Measurements from ENCODE around the gene TRIM44. TPM values are rescaled to one million over a fixed set of nuclear protein-coding genes. Genes with fewer than 3 reads are reported as not detected.

The TRIM44 gene
- total and polyA plus RNA-seq, 10 of the 15 experiments (the other 5 are each of a cell fraction or from before 2014, with no cell fraction given) = 6.7 to 93.0 (median 27.6) TPM

GRCh38 chr11:35862666-35863065 lies 200.1 kb downstream of the TRIM44 start:
- TF ChIP-seq MXI1 (IDR thresholded peaks at IDR 0.05; ENCODE audit: low read depth, low read length) (no peak), ZNF384 (IDR thresholded peaks at IDR 0.05; ENCODE audit: borderline replicate concordance, low read depth, low read length) (no peak), MTA2 (IDR thresholded peaks at IDR 0.05; ENCODE audit: low read depth) (no peak), PML (IDR thresholded peaks at IDR 0.05; ENCODE audit: low read length) (no peak), STAT3 (IDR thresholded peaks at IDR 0.05; ENCODE audit: low read depth, low read length) (no peak), STAT1 (conservative IDR thresholded peaks at IDR 0.05) (no peak), TBL1XR1 (IDR thresholded peaks at IDR 0.05; ENCODE audit: low read depth, low read length) (no peak), REST (IDR thresholded peaks at IDR 0.05; ENCODE audit: low read depth, low read length) (no peak), ZBTB4 (CRISPR knock-in tag; IDR thresholded peaks at IDR 0.05) (no peak), ZZZ3 (IDR thresholded peaks at IDR 0.05; ENCODE audit: control insufficient read depth, insufficient read length, low read depth) (no peak)
- TF ChIP-seq, protein P1, sequence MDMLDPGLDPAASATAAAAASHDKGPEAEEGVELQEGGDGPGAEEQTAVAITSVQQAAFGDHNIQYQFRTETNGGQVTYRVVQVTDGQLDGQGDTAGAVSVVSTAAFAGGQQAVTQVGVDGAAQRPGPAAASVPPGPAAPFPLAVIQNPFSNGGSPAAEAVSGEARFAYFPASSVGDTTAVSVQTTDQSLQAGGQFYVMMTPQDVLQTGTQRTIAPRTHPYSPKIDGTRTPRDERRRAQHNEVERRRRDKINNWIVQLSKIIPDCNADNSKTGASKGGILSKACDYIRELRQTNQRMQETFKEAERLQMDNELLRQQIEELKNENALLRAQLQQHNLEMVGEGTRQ (IDR thresholded peaks at IDR 0.05; ENCODE audit: borderline replicate concordance, low read depth, low read length) = no peak
- TF ChIP-seq, protein P2, sequence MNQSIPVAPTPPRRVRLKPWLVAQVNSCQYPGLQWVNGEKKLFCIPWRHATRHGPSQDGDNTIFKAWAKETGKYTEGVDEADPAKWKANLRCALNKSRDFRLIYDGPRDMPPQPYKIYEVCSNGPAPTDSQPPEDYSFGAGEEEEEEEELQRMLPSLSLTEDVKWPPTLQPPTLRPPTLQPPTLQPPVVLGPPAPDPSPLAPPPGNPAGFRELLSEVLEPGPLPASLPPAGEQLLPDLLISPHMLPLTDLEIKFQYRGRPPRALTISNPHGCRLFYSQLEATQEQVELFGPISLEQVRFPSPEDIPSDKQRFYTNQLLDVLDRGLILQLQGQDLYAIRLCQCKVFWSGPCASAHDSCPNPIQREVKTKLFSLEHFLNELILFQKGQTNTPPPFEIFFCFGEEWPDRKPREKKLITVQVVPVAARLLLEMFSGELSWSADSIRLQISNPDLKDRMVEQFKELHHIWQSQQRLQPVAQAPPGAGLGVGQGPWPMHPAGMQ (IDR thresholded peaks at IDR 0.05; ENCODE audit: borderline replicate concordance) = no peak
- TF ChIP-seq, protein P3, sequence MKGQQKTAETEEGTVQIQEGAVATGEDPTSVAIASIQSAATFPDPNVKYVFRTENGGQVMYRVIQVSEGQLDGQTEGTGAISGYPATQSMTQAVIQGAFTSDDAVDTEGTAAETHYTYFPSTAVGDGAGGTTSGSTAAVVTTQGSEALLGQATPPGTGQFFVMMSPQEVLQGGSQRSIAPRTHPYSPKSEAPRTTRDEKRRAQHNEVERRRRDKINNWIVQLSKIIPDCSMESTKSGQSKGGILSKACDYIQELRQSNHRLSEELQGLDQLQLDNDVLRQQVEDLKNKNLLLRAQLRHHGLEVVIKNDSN (IDR thresholded peaks at IDR 0.05; ENCODE audit: borderline replicate concordance, extremely low read length, insufficient read depth, low read depth, low read length) = no peak
- BruUV-seq (replicated peaks) = no TSS peak
- in situ Hi-C loops (cut with MboI) = no loop called here
- Histone ChIP-seq H3K79me2 (ENCODE audit: control insufficient read depth, insufficient read depth, low read length) (no peaks in the 10 kb centered on the region), H3K9ac (ENCODE audit: control insufficient read depth, insufficient read depth, low read length) (no peak overlapping the region), H3K27me3 (replicated peaks in 1 of 2; ENCODE audit: control insufficient read depth in 2 of 2, insufficient read depth in 2 of 2, low read length in 1 of 2) (no peaks in the 10 kb centered on the region), H3K4me1 (ENCODE audit: control insufficient read depth, insufficient read depth, low read length) (no peaks in the 10 kb centered on the region), H3K4me2 (ENCODE audit: control insufficient read depth, insufficient read depth) (no peak overlapping the region), H4K20me1 (ENCODE audit: control insufficient read depth, insufficient read depth) (no peaks in the 10 kb centered on the region), H2AFZ (ENCODE audit: control insufficient read depth, low read depth, low read length) (no peak overlapping the region), H3K27ac (ENCODE audit: control insufficient read depth, insufficient read depth) (no peak overlapping the region), H3K4me3 (no peak overlapping the region), H3K9me3 (replicated peaks; ENCODE audit: control insufficient read depth, insufficient read depth, low read length) (no peaks in the 10 kb centered on the region), H3K36me3 (ENCODE audit: control insufficient read depth in 2 of 2, insufficient read depth in 2 of 2, low read length in 1 of 2) (no peaks in the 10 kb centered on the region)
- ChIA-PET RAD21 (ENCODE audit: unreplicated experiment) (no interaction called here), SMC1A (ENCODE audit: uncharacterized antibody, unreplicated experiment) (interaction anchor here (1.0 kb wide), 1 partner anchor 14 kb away, joined by 3 read pairs; no protein-coding TSS in a partner anchor), POLR2A (no interaction called here), CTCF (no interaction called here)
- ATAC-seq (no peak), FAIRE-seq (no peak), DNase-seq (ENCODE audit: low read depth, low spot score) (no peak)
- 58% methylated on average over 3 of the region's 3 CpGs for WGBS (ENCODE audit: insufficient coverage, insufficient replicate concordance, low lambda C conversion rate, missing lambda C conversion rate)
- intact Hi-C loops (cut with micrococcal nuclease; ENCODE audit: unreplicated experiment) = no loop called here
